H1 (cell line): ENCODE data around the gene SHC3. TPM values are rescaled to one million over a fixed set of nuclear protein-coding genes. Genes with fewer than 3 reads are reported as not detected.

Experiments used
- CTCF ChIA-PET: fragments of 300-600 bp; sonication (Branson Sonifier 250); formaldehyde crosslinking; loops from one replicate; lab custom pipeline; 2021; ENCODE audit not compliant: partially characterized antibody; lab: Charles Lee
- POLR2A ChIA-PET: fragments of 300-600 bp; sonication (Branson Sonifier 250); formaldehyde crosslinking; loops from one replicate; lab custom pipeline; 2021; ENCODE audit warnings: inconsistent platforms; ENCODE audit not compliant: partially characterized antibody; lab: Charles Lee
- DNase-seq, 2 experiments: peaks; one replicate each; pipeline versions ENCODE4 v3.0.0 to v3.0.0-alpha.2; 2010 to 2022; ENCODE audit warnings: low spot score in 2 of 2, low read depth in 1 of 2, mixed read lengths in 1 of 2
- FAIRE-seq: peaks from 2 replicates; lab custom pipeline; 2011; peaks lifted over from hg19 to GRCh38; lab: Jason Lieb, UNC
- H2AFZ ChIP-seq: 2 replicates; pipeline ENCODE4 v1.8.1; 2012; ENCODE audit warnings: low read length, inconsistent platforms
- H2AK5ac ChIP-seq: 2 replicates; pipeline ENCODE4 v1.6.1; 2013; ENCODE audit warnings: low read depth, low read length
- H2BK120ac ChIP-seq: replicated peaks from 2 replicates; pipeline ENCODE3; 2013; ENCODE audit warnings: low read depth, low read length, inconsistent platforms
- H2BK12ac ChIP-seq: 2 replicates; pipeline ENCODE4 v1.6.1; 2013; ENCODE audit warnings: low read depth, low read length
- H2BK15ac ChIP-seq: 2 replicates; pipeline ENCODE4 v1.6.1; 2013; ENCODE audit warnings: low read length
- H2BK20ac ChIP-seq: 2 replicates; pipeline ENCODE4 v1.6.1; 2013; ENCODE audit warnings: low read length
- H2BK5ac ChIP-seq: 2 replicates; pipeline ENCODE4 v1.6.1; 2013; ENCODE audit warnings: low read depth, low read length
- H3K14ac ChIP-seq: 2 replicates; pipeline ENCODE4 v1.6.1; 2013; ENCODE audit warnings: inconsistent platforms; ENCODE audit not compliant: insufficient read length
- H3K18ac ChIP-seq: 2 replicates; pipeline ENCODE4 v1.6.1; 2013; ENCODE audit warnings: low read length; ENCODE audit errors: extremely low read depth
- H3K23ac ChIP-seq: 2 replicates; pipeline ENCODE4 v1.6.1; 2013; ENCODE audit warnings: inconsistent platforms; ENCODE audit not compliant: insufficient read length
- H3K23me2 ChIP-seq: 2 replicates; pipeline ENCODE4 v1.6.1; 2013; ENCODE audit warnings: low read depth, low read length
- H3K27ac ChIP-seq: 2 replicates; pipeline ENCODE4 v1.6.1; 2011; ENCODE audit warnings: low read depth, low read length, inconsistent platforms
- H3K27me3 ChIP-seq, 4 experiments: replicated peaks in 1 of 4; 1 replicate in 1 of 4; 2 replicates in 3 of 4; pipeline versions ENCODE4 v1.6.1 to v1.8.1; 2011 to 2013; ENCODE audit warnings: low read length in 3 of 4, mild to moderate bottlenecking in 3 of 4, inconsistent platforms in 2 of 4, mixed read lengths in 2 of 4, moderate library complexity in 1 of 4; ENCODE audit not compliant: control insufficient read depth in 3 of 4, insufficient read depth in 3 of 4; ENCODE audit errors: extremely low read depth in 1 of 4
- H3K36me3 ChIP-seq, 4 experiments: 2 replicates each; pipeline versions ENCODE4 v1.6.1 to v1.8.1; 2011 to 2013; ENCODE audit warnings: mild to moderate bottlenecking in 4 of 4, low read length in 3 of 4, moderate library complexity in 2 of 4, control low read depth in 1 of 4, inconsistent platforms in 1 of 4; ENCODE audit not compliant: insufficient read depth in 4 of 4, control insufficient read depth in 2 of 4
- H3K4ac ChIP-seq: replicated peaks from 2 replicates; pipeline ENCODE3; 2013; ENCODE audit warnings: low read length, low read depth, mixed read lengths, inconsistent platforms; ENCODE audit not compliant: insufficient read length
- H3K4me1 ChIP-seq, 4 experiments: replicated peaks in 1 of 4; 1 replicate in 1 of 4; 2 replicates in 3 of 4; pipeline versions ENCODE4 v1.6.1 to v1.8.1; 2011 to 2013; ENCODE audit warnings: low read length in 3 of 4, inconsistent platforms in 2 of 4, mixed read lengths in 1 of 4; ENCODE audit not compliant: insufficient read depth in 4 of 4, control insufficient read depth in 3 of 4
- H3K4me2 ChIP-seq, 2 experiments: 2 replicates each; pipeline versions ENCODE4 v1.6.1 to v1.8.1; 2011 to 2013; ENCODE audit warnings: low read depth in 2 of 2, low read length in 2 of 2, control low read depth in 1 of 2, inconsistent platforms in 1 of 2, mild to moderate bottlenecking in 1 of 2; ENCODE audit not compliant: insufficient read depth in 1 of 2
- H3K4me3 ChIP-seq, 4 experiments: fragments of 200-600, 300-600 bp in 1 of 4; sonication (generic), shearing (Covaris generic), sonication (Bioruptor Twin) in 1 of 4; 2 replicates each; pipeline versions ENCODE4 v1.5.1 to v1.8.1; 2011 to 2016; ENCODE audit warnings: low read length in 4 of 4, low read depth in 3 of 4, control low read depth in 2 of 4, inconsistent platforms in 2 of 4, mild to moderate bottlenecking in 2 of 4, mixed read lengths in 1 of 4, moderate library complexity in 1 of 4; ENCODE audit not compliant: insufficient read depth in 2 of 4; ENCODE audit errors: extremely low read depth in 1 of 4
- H3K56ac ChIP-seq: replicated peaks from 2 replicates; pipeline ENCODE3; 2013; ENCODE audit warnings: low read depth, mild to moderate bottlenecking, mixed read lengths, low read length, inconsistent platforms; ENCODE audit not compliant: insufficient read length
- H3K79me1 ChIP-seq: 2 replicates; pipeline ENCODE4 v1.6.1; 2013; ENCODE audit warnings: low read depth, low read length, control low read depth
- H3K79me2 ChIP-seq, 2 experiments: 2 replicates each; pipeline versions ENCODE4 v1.6.1 to v1.8.1; 2012 to 2013; ENCODE audit warnings: low read length in 2 of 2, mild to moderate bottlenecking in 2 of 2, inconsistent platforms in 1 of 2; ENCODE audit not compliant: insufficient read depth in 2 of 2, control insufficient read depth in 1 of 2
- H3K9ac ChIP-seq, 4 experiments: replicated peaks in 1 of 4; 1 replicate in 1 of 4; 2 replicates in 3 of 4; pipeline versions ENCODE4 v1.6.1 to v1.8.1; 2011 to 2013; ENCODE audit warnings: low read depth in 3 of 4, low read length in 3 of 4, control low read depth in 2 of 4, mild to moderate bottlenecking in 2 of 4, moderate library complexity in 2 of 4, inconsistent platforms in 1 of 4; ENCODE audit errors: extremely low read depth in 1 of 4
- H3K9me3 ChIP-seq, 2 experiments: 2 replicates each; pipeline versions ENCODE4 v1.6.1 to v1.8.1; 2012 to 2013; ENCODE audit warnings: mild to moderate bottlenecking in 2 of 2, moderate library complexity in 2 of 2, control low read depth in 1 of 2, inconsistent platforms in 1 of 2, low read depth in 1 of 2, low read length in 1 of 2, mixed read lengths in 1 of 2; ENCODE audit not compliant: insufficient read depth in 2 of 2
- H4K20me1 ChIP-seq, 2 experiments: replicated peaks in 1 of 2; 2 replicates each; pipeline versions ENCODE3 to v1.8.1; 2011 to 2013; ENCODE audit warnings: inconsistent platforms in 2 of 2, low read length in 2 of 2, mild to moderate bottlenecking in 1 of 2; ENCODE audit not compliant: insufficient read depth in 2 of 2, control insufficient read depth in 1 of 2
- H4K5ac ChIP-seq: 2 replicates; pipeline ENCODE4 v1.6.1; 2013; ENCODE audit warnings: low read length, low read depth, mixed read lengths, inconsistent platforms; ENCODE audit not compliant: insufficient read length
- H4K8ac ChIP-seq: 2 replicates; pipeline ENCODE4 v1.8.0; 2013; ENCODE audit warnings: mild to moderate bottlenecking, moderate library complexity, low read length, inconsistent platforms; ENCODE audit not compliant: insufficient read depth; ENCODE audit errors: extremely low read depth
- H4K91ac ChIP-seq: replicated peaks from 2 replicates; pipeline ENCODE3; 2013; ENCODE audit warnings: low read length, mixed read lengths, inconsistent platforms; ENCODE audit not compliant: insufficient read length
- EZH2 ChIP-seq: fragments of 200-600 bp; sonication (generic); IDR thresholded peaks from 2 replicates; pipeline ENCODE4 v1.7.1; 2012; ENCODE audit warnings: low read depth, mild to moderate bottlenecking, moderate library complexity, low read length, inconsistent platforms; ENCODE audit not compliant: severe bottlenecking
- HDAC6 ChIP-seq: IDR thresholded peaks from one replicate; pipeline ENCODE4 v1.7.1; 2012; ENCODE audit warnings: low read depth, mild to moderate bottlenecking, inconsistent platforms, low read length, moderate library complexity
- JUND ChIP-seq: IDR thresholded peaks from 2 replicates; pipeline ENCODE4 v1.6.1; 2011; ENCODE audit warnings: mild to moderate bottlenecking, improper control_type of control experiment, low read length
- KDM1A ChIP-seq: fragments of 200-600, 300-600 bp; sonication (generic); IDR thresholded peaks from 2 replicates; pipeline ENCODE4 v1.7.1; 2016; ENCODE audit warnings: mild to moderate bottlenecking, low read length, borderline replicate concordance
- WGBS, 2 experiments: shearing (Covaris generic) in 1 of 2; methylation state at CpG; one replicate each; pipeline versions ENCODE4 v1.1.6 to v1.1.7; 2013 to 2015; ENCODE audit warnings: low lambda C conversion rate in 2 of 2, mixed read lengths in 2 of 2, inconsistent platforms in 1 of 2, low coverage in 1 of 2, missing lambda C conversion rate in 1 of 2; ENCODE audit not compliant: insufficient replicate concordance in 2 of 2, insufficient coverage in 1 of 2, insufficient read length in 1 of 2; ENCODE audit errors: extremely low coverage in 1 of 2, missing lambda C conversion rate in 1 of 2; 5-methylcytosine and 5-hydroxymethylcytosine counted together
- polyA plus RNA-seq, 7 experiments: library from polyadenylated mRNA; depleted of rRNA in 3 of 7; stranded (reverse) in 5 of 7; unstranded in 2 of 7; fragments of >200 nt in 5 of 7; fragments of 200-250 nt in 2 of 7; gene quantifications; 1 replicate in 5 of 7; 2 replicates in 1 of 7; 4 replicates in 1 of 7; pipeline versions ENCODE4 v1.2.1 to v1.2.3, GENCODE V29; 2011 to 2013; ENCODE audit warnings: missing spikeins in 2 of 7, mixed read lengths in 2 of 7
- total RNA-seq: library from RNA; stranded (reverse); fragmentation: NEBNext Ultra II Directional; extraction: Animal tissue kit (Norgen Biotek cat#: 25700); gene quantifications from 2 replicates; pipeline ENCODE4 v1.2.1, GENCODE V29; 2021

The SHC3 gene
- total and polyA plus RNA-seq, 2 of the 8 experiments (the other 6 are each of a cell fraction or from before 2014, with no cell fraction given) = 1.4 to 7.1 TPM

DNA sequence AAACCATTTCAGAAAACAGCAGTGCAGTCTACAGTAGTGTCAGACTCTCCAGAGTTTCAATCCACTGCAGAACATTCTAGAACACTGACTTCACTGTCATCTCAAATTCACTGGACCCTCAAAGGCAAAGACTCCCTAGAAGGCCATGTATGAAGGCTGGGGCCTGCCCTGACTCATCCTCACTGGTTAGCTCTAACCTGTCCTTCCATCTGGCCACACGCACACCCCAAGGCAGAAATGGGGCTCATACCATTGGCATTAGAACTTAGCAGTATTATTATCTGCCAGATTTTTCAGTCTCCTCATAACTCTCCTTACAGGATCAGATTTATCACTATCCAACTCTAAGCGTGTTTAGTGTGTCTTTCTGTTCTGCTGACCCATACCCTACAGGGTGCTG lies 166.9 kb downstream of the SHC3 start:
- Histone ChIP-seq H4K20me1 (no peaks in the 10 kb centered on the region), H3K79me1 (no peaks in the 10 kb centered on the region), H3K4me3 (no peak overlapping the region), H3K27ac (no peak overlapping the region), H2BK15ac (no peak overlapping the region), H3K9ac (no peak overlapping the region), H2BK120ac (no peak overlapping the region), H3K56ac (no peak overlapping the region), H2AK5ac (no peak overlapping the region), H3K36me3 (no peaks in the 10 kb centered on the region), H4K5ac (no peak overlapping the region), H3K27me3 (no peaks in the 10 kb centered on the region), H2BK12ac (0 out of 2 replicates have a peak overlapping the region, but pooled peaks have one; percentile 7), H3K23ac (no peak overlapping the region), H3K18ac (peak overlapping the region; percentile 53; the same call in 1 of the 2 replicates), H2BK20ac (no peak overlapping the region), H3K4me1 (peaks cover 2 to 14% (median 4%) of the 10 kb centered on the region in 4 experiments; a peak in 6 of 7 replicates), H3K9me3 (no peaks in the 10 kb centered on the region), H4K91ac (no peak overlapping the region), H3K14ac (no peak overlapping the region), H4K8ac (no peak overlapping the region), H2BK5ac (no peak overlapping the region; the same call in 1 of the 2 replicates), H3K4me2 (no peak overlapping the region), H3K4ac (no peak overlapping the region), H3K79me2 (no peaks in the 10 kb centered on the region), H3K23me2 (no peaks in the 10 kb centered on the region), H2AFZ (no peak overlapping the region)
- CTCF ChIA-PET = interaction anchor here (0.9 to 2.3 kb wide), 4 partner anchors 11 to 536 kb away, joined by 3 to 10 read pairs (median 4); no protein-coding TSS in a partner anchor
- 91% methylated on average over 2 of the region's 2 CpGs; no CpG with 5 or more reads in 1 of the 2 experiments for WGBS, 2 experiments
- TF ChIP-seq HDAC6 (no peak), EZH2 (no peak), KDM1A (no peak), JUND (no peak)
- DNase-seq (no peak), FAIRE-seq (no peak)
- POLR2A ChIA-PET = interaction anchor here (0.6 kb wide), 1 partner anchor 25 kb away, joined by 3 read pairs; no protein-coding TSS in a partner anchor
